Measurements from ENCODE around the gene HIRIP3. TPM values are rescaled to one million over a fixed set of nuclear protein-coding genes. Genes with fewer than 3 reads are reported as not detected.
A peak's percentile ranks its signal among the peaks of the same experiment; 100 is the strongest.
"Not testable (repeated sequence)": the region's sequence is repeated elsewhere in the genome, so short reads cannot be mapped to it uniquely, and the experiment has no call there.

HIRIP3 gene, protein sequence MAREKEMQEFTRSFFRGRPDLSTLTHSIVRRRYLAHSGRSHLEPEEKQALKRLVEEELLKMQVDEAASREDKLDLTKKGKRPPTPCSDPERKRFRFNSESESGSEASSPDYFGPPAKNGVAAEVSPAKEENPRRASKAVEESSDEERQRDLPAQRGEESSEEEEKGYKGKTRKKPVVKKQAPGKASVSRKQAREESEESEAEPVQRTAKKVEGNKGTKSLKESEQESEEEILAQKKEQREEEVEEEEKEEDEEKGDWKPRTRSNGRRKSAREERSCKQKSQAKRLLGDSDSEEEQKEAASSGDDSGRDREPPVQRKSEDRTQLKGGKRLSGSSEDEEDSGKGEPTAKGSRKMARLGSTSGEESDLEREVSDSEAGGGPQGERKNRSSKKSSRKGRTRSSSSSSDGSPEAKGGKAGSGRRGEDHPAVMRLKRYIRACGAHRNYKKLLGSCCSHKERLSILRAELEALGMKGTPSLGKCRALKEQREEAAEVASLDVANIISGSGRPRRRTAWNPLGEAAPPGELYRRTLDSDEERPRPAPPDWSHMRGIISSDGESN
- total RNA-seq, result 10 to 100 TPM; 13.0 to 18.4 TPM
- long read RNA-seq, transcript HIRIP3-201 (7 exons, 3,388 nt), result major isoform, 21 of 31 reads
- long read RNA-seq, partial matches to known transcripts, result 3 of 31 reads
- long read RNA-seq, other reads (novel, unspliced or antisense), result 3 of 31 reads

DNA sequence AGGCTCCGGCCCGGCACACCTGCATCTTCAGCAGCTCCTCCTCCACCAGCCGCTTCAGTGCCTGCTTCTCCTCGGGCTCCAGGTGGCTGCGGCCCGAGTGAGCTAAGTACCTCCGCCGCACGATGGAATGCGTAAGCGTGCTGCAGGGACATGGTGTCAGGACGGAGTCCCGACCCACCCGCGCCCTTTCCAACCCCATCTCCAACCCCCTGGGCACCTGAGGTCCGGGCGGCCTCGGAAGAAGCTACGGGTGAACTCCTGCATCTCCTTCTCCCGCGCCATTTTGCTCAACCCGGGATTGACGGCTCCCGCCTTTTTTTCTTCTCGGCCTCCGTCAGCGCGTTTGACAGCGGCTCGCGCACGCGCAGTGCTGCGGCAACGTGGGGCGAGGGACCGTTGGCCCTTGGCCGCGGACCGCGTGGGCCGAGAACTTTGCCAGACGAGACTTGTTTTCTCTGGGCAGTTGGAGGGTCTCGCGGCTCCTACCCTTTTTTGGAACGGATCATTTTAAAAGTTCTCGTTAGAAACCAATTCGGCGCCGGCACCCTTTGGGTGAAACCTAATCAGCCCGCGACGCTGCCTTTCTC lies at the start of gene HIRIP3:
TSS of gene HIRIP3 (minus strand) at position 294 of the 587 bp plus-strand sequence. CDS start at position 282, 12 bp downstream.
- peak; percentile 92 for DNase-seq
- intact Hi-C loops (cut with DNase I), result loop anchor here in 1 of 2 donors (10.0 kb wide), 1 partner anchor 71 kb away; the partner anchor contains the start of gene KCTD13
- ATAC-seq, result peak; percentile 81 to 87

GRCh38 chr16:30041841-30042240 lies 46.4 kb upstream of the HIRIP3 start:
- DNase-seq (no peak), ATAC-seq (no peak)
- intact Hi-C loops (cut with DNase I), result loop anchor here in 1 of 2 donors (10.0 kb wide), 1 partner anchor 53 kb away; the partner anchor contains the start of genes TBX6 and YPEL3

DNA sequence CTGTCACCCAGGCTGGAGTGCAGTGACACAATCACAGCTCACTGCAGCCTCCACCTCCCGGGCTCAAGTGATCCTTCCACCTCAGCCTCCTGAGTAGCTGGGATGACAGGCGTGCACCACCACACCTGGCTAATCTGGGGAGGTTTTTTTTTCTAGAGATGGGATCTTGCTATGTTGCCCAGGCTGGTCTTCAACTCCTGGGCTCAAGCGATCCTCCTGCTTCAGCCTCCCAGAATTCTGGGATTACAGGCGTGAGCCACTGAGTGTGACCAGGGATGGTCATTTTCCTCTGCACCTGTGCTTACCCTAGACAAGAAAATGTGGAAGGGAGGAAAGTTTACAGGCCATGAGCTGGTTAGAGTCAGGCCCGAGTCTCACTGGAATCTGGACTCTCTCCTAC lies 45.3 kb upstream of the HIRIP3 start:
- intact Hi-C loops (cut with DNase I), result loop anchor here in 1 of 2 donors (10.0 kb wide), 1 partner anchor 54 kb away; the partner anchor contains the start of genes TBX6 and YPEL3
- not testable (repeated sequence) for DNase-seq, ATAC-seq

DNA sequence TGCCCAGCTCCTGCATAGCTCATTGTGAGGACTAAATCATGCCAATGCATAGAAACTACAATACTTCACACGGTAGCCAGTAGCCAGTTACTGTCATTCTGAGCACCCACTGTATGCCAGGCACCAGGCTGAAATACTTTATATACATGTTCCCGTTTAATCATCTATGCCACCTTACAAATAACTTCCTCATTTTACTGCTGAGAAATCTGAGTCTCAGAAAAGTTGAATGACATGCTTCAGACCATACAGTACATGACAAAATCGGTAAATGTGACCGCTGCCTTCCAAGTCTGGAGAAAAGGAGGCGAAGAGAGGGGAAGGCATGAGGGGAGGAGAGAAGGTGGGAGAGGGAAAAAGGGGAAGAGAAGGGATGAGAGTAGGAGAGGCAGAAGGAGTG lies 44.8 kb upstream of the HIRIP3 start:
- no peak for DNase-seq
- no peak for ATAC-seq
- intact Hi-C loops (cut with DNase I), result loop anchor here in 1 of 2 donors (10.0 kb wide), 1 partner anchor 55 kb away; the partner anchor contains the start of genes TBX6 and YPEL3

DNA sequence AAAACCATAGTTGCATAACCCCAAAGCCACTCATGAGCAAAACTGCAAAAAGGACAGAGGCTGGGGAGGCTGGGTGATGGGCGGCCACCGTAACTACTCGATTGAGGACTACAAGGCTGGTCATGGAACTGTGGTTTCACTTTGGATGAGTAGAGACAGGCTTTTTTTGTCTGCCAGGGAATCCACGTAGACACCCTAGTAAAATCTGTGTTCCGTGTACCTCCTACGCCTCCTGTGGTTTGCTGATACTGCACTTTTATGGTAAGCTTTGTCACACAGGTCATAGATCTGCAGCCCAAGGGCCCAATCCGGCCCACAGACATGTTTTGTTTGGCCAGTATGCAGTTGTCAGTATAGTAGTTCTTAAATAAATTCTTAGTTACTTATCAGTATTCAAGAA lies 37.9 kb upstream of the HIRIP3 start:
- ATAC-seq (no peak), DNase-seq (no peak)

GRCh38 chr16:30032083-30032819 lies 36.8 kb upstream of the HIRIP3 start:
- peak; percentile 41 for DNase-seq
- ATAC-seq, result peak; percentile 29 to 32
- intact Hi-C loops (cut with DNase I), result no loop called here

More for the DNA sequence above, 37.9 kb upstream of the HIRIP3 start:
- intact Hi-C loops (cut with DNase I), result no loop called here

- ATAC-seq, result no peak
- intact Hi-C loops (cut with DNase I), result no loop called here
- no peak for DNase-seq
Observed at GRCh38 chr16:30031477-30031918, 36.1 kb upstream of the HIRIP3 start.

GRCh38 chr16:30030841-30031413 lies 35.5 kb upstream of the HIRIP3 start, which contains the start of gene TLCD3B:
TLCD3B (minus strand) TSS chr16:30031271; CDS start chr16:30030527, 744 bp downstream.
- ATAC-seq, result peak in 1 of 2 donors; percentile 10
- DNase-seq, result no peak

GRCh38 chr16:30030011-30030685 lies 34.7 kb upstream of the HIRIP3 start:
- no peak for ATAC-seq
- intact Hi-C loops (cut with DNase I), result no loop called here
- DNase-seq, result no peak

More at GRCh38 chr16:30030841-30031413, 35.5 kb upstream of the HIRIP3 start, which contains the start of gene TLCD3B:
- intact Hi-C loops (cut with DNase I), result no loop called here

DNA sequence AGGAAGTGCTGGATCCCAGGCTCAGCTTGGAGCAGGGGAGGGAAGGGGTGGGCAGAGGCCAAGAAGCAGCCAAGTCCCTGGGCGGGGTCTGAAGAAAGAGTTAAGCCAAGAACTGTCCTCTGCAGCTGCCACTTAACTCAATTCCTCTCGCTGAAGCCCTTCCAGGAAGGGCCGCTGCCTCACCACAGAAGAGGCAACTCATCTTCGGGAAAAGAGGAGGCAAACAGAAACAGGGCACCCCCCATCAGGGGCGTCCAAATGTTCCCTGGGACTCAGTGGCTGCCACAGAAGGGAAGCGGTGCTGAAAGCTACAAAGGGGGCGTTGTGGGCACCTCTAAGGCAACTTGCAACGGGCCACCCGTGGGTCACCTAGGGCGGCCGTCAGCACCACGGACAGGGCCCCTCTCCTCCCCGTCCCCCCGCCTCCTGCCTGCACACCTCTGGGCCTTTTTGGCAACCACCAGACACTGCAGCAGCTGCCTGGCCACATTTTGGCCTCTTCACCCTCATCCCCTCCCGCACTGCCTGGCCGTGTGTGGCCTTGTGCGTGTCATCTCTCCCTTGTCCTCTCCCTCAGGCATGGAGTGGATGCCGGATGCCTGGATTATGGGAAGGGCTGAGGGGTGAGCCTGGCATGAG lies 33.1 kb upstream of the HIRIP3 start:
- ATAC-seq (peak; percentile 26 to 60), DNase-seq (no peak)
- intact Hi-C loops (cut with DNase I), result loop anchor here in 1 of 2 donors (10.0 kb wide), 1 partner anchor 324 kb away; no protein-coding TSS in a partner anchor

- intact Hi-C loops (cut with DNase I), result loop anchor here in 1 of 2 donors (10.0 kb wide), 1 partner anchor 323 kb away; no protein-coding TSS in a partner anchor
- ATAC-seq (no peak), DNase-seq (no peak)
Observed at GRCh38 chr16:30027588-30028437, 32.4 kb upstream of the HIRIP3 start.

DNA sequence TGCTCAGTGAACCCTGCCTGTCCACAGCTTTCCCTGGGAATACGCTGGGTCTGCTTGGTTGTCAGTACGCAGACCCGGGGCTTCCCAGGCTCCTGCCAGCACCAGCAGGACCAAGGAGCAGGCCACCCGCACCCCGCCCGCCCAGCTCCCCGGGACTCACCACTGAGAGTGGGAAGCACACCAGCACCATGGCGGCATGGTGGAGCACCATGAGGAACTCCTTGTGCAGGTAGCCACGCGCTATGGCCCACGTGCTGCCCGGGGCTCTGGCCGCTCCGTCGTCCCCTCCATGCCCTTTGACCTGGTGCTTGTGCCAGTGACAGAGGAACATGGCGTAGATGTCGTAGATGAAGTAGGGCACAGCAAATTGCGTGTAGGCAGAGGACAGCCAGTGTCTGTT lies 31.0 kb upstream of the HIRIP3 start:
- no peak for DNase-seq

DNA sequence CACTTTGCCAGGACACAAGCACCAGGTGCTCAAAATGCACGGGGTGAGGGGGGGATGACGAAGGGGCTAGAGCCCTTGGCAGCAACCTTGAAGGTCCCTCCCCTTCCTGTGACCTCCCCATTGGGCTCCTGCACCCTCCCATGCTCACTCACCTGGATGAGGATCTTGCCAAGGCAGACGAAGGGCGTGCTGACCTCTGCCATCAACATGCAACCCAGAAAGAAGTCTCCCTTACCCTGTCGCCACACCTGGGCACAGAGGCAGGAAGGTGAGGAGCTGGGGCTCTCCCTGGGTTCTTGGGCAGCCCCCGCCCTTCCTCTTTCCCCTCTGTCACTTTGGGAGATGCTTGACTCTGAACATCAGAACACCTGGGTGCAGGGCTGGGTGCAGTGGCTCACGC lies 30.2 kb upstream of the HIRIP3 start:
- intact Hi-C loops (cut with DNase I), result loop anchor here in 1 of 2 donors (10.0 kb wide), 1 partner anchor 321 kb away; no protein-coding TSS in a partner anchor
- ATAC-seq (no peak), DNase-seq (no peak)

More for the DNA sequence above, 31.0 kb upstream of the HIRIP3 start:
- ATAC-seq, result no peak
- intact Hi-C loops (cut with DNase I), result loop anchor here in 1 of 2 donors (10.0 kb wide), 1 partner anchor 322 kb away; no protein-coding TSS in a partner anchor

DNA sequence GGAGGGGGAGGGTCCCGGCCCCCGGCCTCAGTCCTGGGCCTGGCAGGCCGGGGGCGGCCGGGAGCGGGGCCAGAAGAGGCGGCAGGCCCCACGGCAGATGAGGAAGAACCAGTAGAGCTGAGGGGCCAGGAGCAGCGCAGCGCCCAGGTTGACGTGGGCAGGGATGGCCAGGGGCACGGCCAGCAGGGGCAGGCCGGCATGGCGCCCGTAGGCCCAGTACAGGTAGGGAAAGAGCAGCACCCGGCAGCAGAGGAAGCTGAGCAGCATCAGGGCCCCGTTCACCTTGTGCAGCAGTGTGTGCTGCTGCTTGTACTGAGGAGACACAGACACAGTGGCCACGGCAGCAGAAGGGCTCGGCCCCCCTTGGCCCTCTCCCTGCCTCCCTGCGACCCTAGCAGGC lies 29.7 kb upstream of the HIRIP3 start:
- intact Hi-C loops (cut with DNase I), result loop anchor here in 1 of 2 donors (10.0 kb wide), 1 partner anchor 320 kb away; no protein-coding TSS in a partner anchor
- no peak for ATAC-seq
- no peak for DNase-seq

- intact Hi-C loops (cut with DNase I), result loop anchor here (5.0 to 10.0 kb wide), 2 partner anchors 320 to 322 kb away; no protein-coding TSS in a partner anchor
- ATAC-seq, result no peak
- no peak for DNase-seq
Observed at GRCh38 chr16:30024451-30024850, 29.0 kb upstream of the HIRIP3 start.

DNA sequence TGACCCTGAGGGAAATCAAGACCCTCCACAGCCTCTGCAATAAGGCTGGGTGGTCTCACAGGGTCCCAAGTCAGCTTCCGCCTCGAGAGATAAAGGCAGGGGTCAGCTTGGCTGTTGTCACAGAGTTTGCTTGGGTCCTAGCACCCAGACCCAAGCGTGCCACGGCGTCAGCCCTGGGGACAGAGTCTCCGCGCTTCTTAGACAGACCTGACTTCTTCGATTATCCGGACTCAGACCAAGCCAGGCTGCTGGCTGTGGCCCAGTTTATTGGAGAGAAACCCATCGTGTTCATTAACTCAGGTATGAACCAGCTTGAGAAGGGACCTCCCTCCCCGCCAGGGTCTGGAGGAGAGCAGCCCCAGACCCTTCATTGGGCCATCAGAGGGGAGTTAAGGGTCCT lies 28.2 kb upstream of the HIRIP3 start:
- no peak for ATAC-seq
- intact Hi-C loops (cut with DNase I), result loop anchor here (5.0 to 10.0 kb wide), 2 partner anchors 319 to 321 kb away; no protein-coding TSS in a partner anchor

More for the DNA sequence above, 28.2 kb upstream of the HIRIP3 start:
- DNase-seq, result no peak

Measured in left cardiac atrium (tissue), 4 donors.